K562 (cell line): ENCODE measurements around the gene GPX5. TPM values are rescaled to one million over a fixed set of nuclear protein-coding genes. Genes with fewer than 3 reads are reported as not detected.

Experiments
- ATF3 ChIP-seq, 2 experiments: fragments of 450-650 bp in 1 of 2; sonication (generic) in 1 of 2; formaldehyde crosslinking in 1 of 2; IDR thresholded peaks in 1 of 2; conservative IDR thresholded peaks in 1 of 2; 2 replicates each; pipeline versions ENCODE4 v1.6.1 to v1.8.1; 2016 to 2023; ENCODE audit warnings: mild to moderate bottlenecking in 2 of 2, moderate library complexity in 2 of 2, inconsistent platforms in 1 of 2, missing genetic modification reagents in 1 of 2
- E2F4 ChIP-seq: sonication (generic); formaldehyde crosslinking; IDR thresholded peaks from 2 replicates; pipeline ENCODE4 v1.8.0; 2022; ENCODE audit warnings: mild to moderate bottlenecking, low read depth, missing genetic modification reagents
- E4F1 ChIP-seq: fragments of 250-450 bp; sonication (Bioruptor Pico); IDR thresholded peaks from 2 replicates; pipeline ENCODE4 v1.5.0; 2021; ENCODE audit warnings: mild to moderate bottlenecking, borderline replicate concordance
- FOXM1 ChIP-seq, 2 experiments: fragments of 450-650 bp in 1 of 2; sonication (generic) in 1 of 2; formaldehyde crosslinking in 1 of 2; IDR thresholded peaks; 2 replicates each; pipeline versions ENCODE4 v1.6.1 to v1.9.0; 2017 to 2022; ENCODE audit warnings: low read depth in 2 of 2, mild to moderate bottlenecking in 2 of 2, missing genetic modification reagents in 1 of 2, moderate library complexity in 1 of 2
- FOXP4 ChIP-seq: sonication (generic); formaldehyde crosslinking; IDR thresholded peaks from 2 replicates; pipeline ENCODE4 v1.8.0; 2022; ENCODE audit warnings: mild to moderate bottlenecking, missing genetic modification reagents, borderline replicate concordance
- HNRNPUL1 ChIP-seq: fragments of 200-400 bp; formaldehyde crosslinking; IDR thresholded peaks from 2 replicates; pipeline ENCODE4 v1.6.1; 2017; ENCODE audit warnings: low read length
- JUNB ChIP-seq: fragments of 450-650 bp; formaldehyde crosslinking; conservative IDR thresholded peaks from 2 replicates; pipeline ENCODE4 v1.4.0; 2020; ENCODE audit warnings: mild to moderate bottlenecking
- KDM4B ChIP-seq, 2 experiments: fragments of 450-650 bp in 1 of 2; sonication (generic) in 1 of 2; IDR thresholded peaks; 2 replicates each; pipeline ENCODE4 v1.6.1; 2016 to 2017; ENCODE audit warnings: borderline replicate concordance in 2 of 2, antibody characterized with exemption in 1 of 2, low read depth in 1 of 2, mild to moderate bottlenecking in 1 of 2
- LCOR ChIP-seq: sonication (generic); formaldehyde crosslinking; IDR thresholded peaks from 2 replicates; pipeline ENCODE4 v1.8.0; 2022; ENCODE audit warnings: mild to moderate bottlenecking, missing genetic modification reagents
- MAX ChIP-seq: sonication (generic); formaldehyde crosslinking; IDR thresholded peaks from 2 replicates; pipeline ENCODE4 v1.9.0; 2022; ENCODE audit warnings: mild to moderate bottlenecking, missing genetic modification reagents
- NFATC3 ChIP-seq: fragments of 450-650 bp; IDR thresholded peaks from 2 replicates; pipeline ENCODE4 v1.6.1; 2017; ENCODE audit warnings: mild to moderate bottlenecking
- NONO ChIP-seq, 2 experiments: fragments of 200-400 bp in 1 of 2; fragments of 450-650 bp in 1 of 2; formaldehyde crosslinking in 1 of 2; IDR thresholded peaks; 2 replicates each; pipeline ENCODE4 v1.6.1; 2017; ENCODE audit warnings: low read depth in 2 of 2, mild to moderate bottlenecking in 2 of 2, moderate library complexity in 2 of 2, low read length in 1 of 2
- POLR3G ChIP-seq: IDR thresholded peaks from 2 replicates; pipeline ENCODE4 v1.6.1; 2011; ENCODE audit not compliant: insufficient read length, insufficient replicate concordance; ENCODE audit errors: extremely low read depth
- RCOR1 ChIP-seq, 2 experiments: IDR thresholded peaks; 2 replicates each; pipeline ENCODE4 v1.6.1; 2012; ENCODE audit warnings: low read depth in 2 of 2, low read length in 2 of 2, borderline replicate concordance in 1 of 2, improper control_type of control experiment in 1 of 2
- TARDBP ChIP-seq: fragments of 450-650 bp; IDR thresholded peaks from 2 replicates; pipeline ENCODE4 v1.6.1; 2016
- TEAD2 ChIP-seq: fragments of 450-650 bp; IDR thresholded peaks from 2 replicates; pipeline ENCODE4 v1.6.1; 2016; ENCODE audit warnings: missing genetic modification characterization, control low read depth, missing compliant biosample characterization
- ZBTB49 ChIP-seq: sonication (generic); formaldehyde crosslinking; IDR thresholded peaks from 2 replicates; pipeline ENCODE4 v1.8.0; 2022; ENCODE audit warnings: missing genetic modification reagents, mild to moderate bottlenecking, borderline replicate concordance
- ZNF274 ChIP-seq: IDR thresholded peaks from 2 replicates; pipeline ENCODE4 v1.6.1; 2011; ENCODE audit warnings: low read depth, mild to moderate bottlenecking, low read length, moderate library complexity, borderline replicate concordance
- polyA plus RNA-seq, 8 experiments: library from polyadenylated mRNA; depleted of rRNA in 4 of 8; stranded (reverse) in 5 of 8; unstranded in 3 of 8; fragments of >200 nt; fragmentation: Nextera tagmentation in 2 of 8; fragmentation: Illumina TruSeq in 1 of 8; extraction: Ambion mirVana in 2 of 8; extraction: Trizol in 1 of 8; gene quantifications; 2 replicates each; pipeline versions ENCODE4 v1.2.1 to v1.2.3, GENCODE V29; 2011 to 2014; ENCODE audit warnings: inconsistent platforms in 1 of 8, missing spikeins in 1 of 8
- total RNA-seq, 7 experiments: library from RNA; depleted of rRNA in 6 of 7; stranded (reverse); fragments of >200 nt in 6 of 7; fragmentation: Illumina TruSeq in 2 of 7; extraction: Trizol in 2 of 7; gene quantifications; 2 replicates each; pipeline versions ENCODE4 v1.2.1 to v1.2.3, GENCODE V29; 2011 to 2021; ENCODE audit warnings: low replicate concordance in 1 of 7

Gene GPX5
- total and polyA plus RNA-seq, 9 of the 15 experiments (the other 6 are each of a cell fraction or from before 2014, with no cell fraction given), result 0.07 to 0.18 (median 0.15) TPM; not detected in 6

GRCh38 chr6:28505733-28506132, 19.9 kb upstream of the GPX5 start (continued):
- TF ChIP-seq ZNF274 (no peak), KDM4B (IDR thresholded peaks at IDR 0.05; ENCODE audit: borderline replicate concordance in 2 of 2, low read depth in 1 of 2) (no peak), ZBTB49 (CRISPR knock-in tag) (no peak), FOXM1 (IDR thresholded peaks at IDR 0.05; ENCODE audit: low read depth) (peak; percentile 46; the same call in 1 of the 2 replicates), FOXM1 (CRISPR knock-in tag; IDR thresholded peaks at IDR 0.05; ENCODE audit: low read depth) (no peak), NONO (IDR thresholded peaks at IDR 0.05; ENCODE audit: low read depth in 2 of 2, low read length in 1 of 2) (no peak), TEAD2 (tag) (no peak), ATF3 (IDR thresholded peaks at IDR 0.05) (no peak), ATF3 (CRISPR knock-in tag; conservative IDR thresholded peaks at IDR 0.05) (no peak), JUNB (CRISPR knock-in tag) (no peak), TARDBP (no peak), E2F4 (CRISPR knock-in tag) (no peak), MAX (CRISPR knock-in tag) (no peak), POLR3G (no peak), FOXP4 (CRISPR knock-in tag) (no peak), RCOR1 (IDR thresholded peaks at IDR 0.05; ENCODE audit: borderline replicate concordance in 1 of 2, low read depth in 2 of 2, low read length in 2 of 2) (peak in 1 of 2 experiments; percentile 76; a peak in 2 of 4 replicates), E4F1 (CRISPR knock-in tag) (no peak), LCOR (no peak), HNRNPUL1 (no peak), NFATC3 (no peak)
